K562 (cell line): ENCODE data around the gene TMEM203.

ENCODE experiments used
- E2F6 ChIP-seq, 2 experiments: IDR thresholded peaks; 2 replicates each; pipeline ENCODE4 v1.6.1; 2011; ENCODE audit warnings: borderline replicate concordance in 1 of 2, control low read depth in 1 of 2, low read depth in 1 of 2, low read length in 1 of 2, mild to moderate bottlenecking in 1 of 2, mixed read lengths in 1 of 2, moderate library complexity in 1 of 2; ENCODE audit not compliant: insufficient read depth in 1 of 2, insufficient read length in 1 of 2, poor library complexity in 1 of 2, severe bottlenecking in 1 of 2; ENCODE audit errors: extremely low read depth in 1 of 2
- TARDBP ChIP-seq: fragments of 450-650 bp; IDR thresholded peaks from 2 replicates; pipeline ENCODE4 v1.6.1; 2016
- TF ChIP-seq, protein P1 (sequence below): fragments of 200-800 bp; sonication (Bioruptor generic); IDR thresholded peaks from 2 replicates; pipeline ENCODE4 v1.6.1; 2016; ENCODE audit warnings: missing genetic modification characterization, missing compliant biosample characterization

GRCh38 chr9:137180491-137180890 is 25.0 kb downstream of the TMEM203 start:
- no peak for TF ChIP-seq E2F6 (IDR thresholded peaks at IDR 0.05; ENCODE audit: borderline replicate concordance in 1 of 2, extremely low read depth in 1 of 2, insufficient read depth in 1 of 2, insufficient read length in 1 of 2, low read depth in 1 of 2, low read length in 1 of 2, poor library complexity in 1 of 2, severe bottlenecking in 1 of 2)
- TF ChIP-seq, protein P1, sequence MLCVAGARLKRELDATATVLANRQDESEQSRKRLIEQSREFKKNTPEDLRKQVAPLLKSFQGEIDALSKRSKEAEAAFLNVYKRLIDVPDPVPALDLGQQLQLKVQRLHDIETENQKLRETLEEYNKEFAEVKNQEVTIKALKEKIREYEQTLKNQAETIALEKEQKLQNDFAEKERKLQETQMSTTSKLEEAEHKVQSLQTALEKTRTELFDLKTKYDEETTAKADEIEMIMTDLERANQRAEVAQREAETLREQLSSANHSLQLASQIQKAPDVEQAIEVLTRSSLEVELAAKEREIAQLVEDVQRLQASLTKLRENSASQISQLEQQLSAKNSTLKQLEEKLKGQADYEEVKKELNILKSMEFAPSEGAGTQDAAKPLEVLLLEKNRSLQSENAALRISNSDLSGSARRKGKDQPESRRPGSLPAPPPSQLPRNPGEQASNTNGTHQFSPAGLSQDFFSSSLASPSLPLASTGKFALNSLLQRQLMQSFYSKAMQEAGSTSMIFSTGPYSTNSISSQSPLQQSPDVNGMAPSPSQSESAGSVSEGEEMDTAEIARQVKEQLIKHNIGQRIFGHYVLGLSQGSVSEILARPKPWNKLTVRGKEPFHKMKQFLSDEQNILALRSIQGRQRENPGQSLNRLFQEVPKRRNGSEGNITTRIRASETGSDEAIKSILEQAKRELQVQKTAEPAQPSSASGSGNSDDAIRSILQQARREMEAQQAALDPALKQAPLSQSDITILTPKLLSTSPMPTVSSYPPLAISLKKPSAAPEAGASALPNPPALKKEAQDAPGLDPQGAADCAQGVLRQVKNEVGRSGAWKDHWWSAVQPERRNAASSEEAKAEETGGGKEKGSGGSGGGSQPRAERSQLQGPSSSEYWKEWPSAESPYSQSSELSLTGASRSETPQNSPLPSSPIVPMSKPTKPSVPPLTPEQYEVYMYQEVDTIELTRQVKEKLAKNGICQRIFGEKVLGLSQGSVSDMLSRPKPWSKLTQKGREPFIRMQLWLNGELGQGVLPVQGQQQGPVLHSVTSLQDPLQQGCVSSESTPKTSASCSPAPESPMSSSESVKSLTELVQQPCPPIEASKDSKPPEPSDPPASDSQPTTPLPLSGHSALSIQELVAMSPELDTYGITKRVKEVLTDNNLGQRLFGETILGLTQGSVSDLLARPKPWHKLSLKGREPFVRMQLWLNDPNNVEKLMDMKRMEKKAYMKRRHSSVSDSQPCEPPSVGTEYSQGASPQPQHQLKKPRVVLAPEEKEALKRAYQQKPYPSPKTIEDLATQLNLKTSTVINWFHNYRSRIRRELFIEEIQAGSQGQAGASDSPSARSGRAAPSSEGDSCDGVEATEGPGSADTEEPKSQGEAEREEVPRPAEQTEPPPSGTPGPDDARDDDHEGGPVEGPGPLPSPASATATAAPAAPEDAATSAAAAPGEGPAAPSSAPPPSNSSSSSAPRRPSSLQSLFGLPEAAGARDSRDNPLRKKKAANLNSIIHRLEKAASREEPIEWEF: no peak
- no peak for TF ChIP-seq TARDBP
